Activated CD8-positive, alpha-beta T cell treated with anti-CD3 and anti-CD28 coated beads, Interleukin-2, amount 10 ng/mL, durations not matched to agents 7 days and 5 days (primary cell): Measurements from ENCODE around the gene TK1. TPM values are rescaled to one million over a fixed set of nuclear protein-coding genes. Genes with fewer than 3 reads are reported as not detected.

Experiments used
- ATAC-seq: fragments of 150-1000 bp; cut with Tn5 transposase; one replicate; pipeline ENCODE4 v1.10.0; 2021; ENCODE audit warnings: moderate library complexity
- CTCF ChIA-PET: fragments of 350-600 bp; sonication (Branson Sonifier 250); formaldehyde crosslinking; loops from one replicate; lab custom pipeline; 2021; ENCODE audit warnings: antibody characterized with exemption; lab: Charles Lee
- POLR2A ChIA-PET: fragments of 350-600 bp; sonication (Branson Sonifier 250); formaldehyde crosslinking; loops from one replicate; lab custom pipeline; 2021; ENCODE audit warnings: antibody characterized with exemption; lab: Charles Lee
- DNase-seq: peaks from one replicate; pipeline ENCODE4 v3.0.0-alpha.2; 2020
- H3K27ac Mint-ChIP-seq: one replicate; pipeline ENCODE4 v1.8.0; 2021; ENCODE audit warnings: mild to moderate bottlenecking, mixed read lengths
- H3K27me3 Mint-ChIP-seq: one replicate; pipeline ENCODE4 v1.8.0; 2021; ENCODE audit warnings: low read depth, mixed read lengths
- H3K36me3 Mint-ChIP-seq: one replicate; pipeline ENCODE4 v1.8.0; 2021; ENCODE audit warnings: low read depth, mixed read lengths
- H3K4me1 Mint-ChIP-seq: one replicate; pipeline ENCODE4 v1.8.0; 2021; ENCODE audit warnings: low read depth, mixed read lengths
- H3K4me3 Mint-ChIP-seq: one replicate; pipeline ENCODE4 v1.8.0; 2021; ENCODE audit warnings: mild to moderate bottlenecking, mixed read lengths
- H3K9me3 Mint-ChIP-seq: one replicate; pipeline ENCODE4 v1.8.0; 2022; ENCODE audit warnings: mixed read lengths; ENCODE audit not compliant: insufficient read depth
- total RNA-seq, 2 experiments: library from RNA; stranded (reverse); gene quantifications; one replicate each; pipeline ENCODE4 v1.2.3, GENCODE V29; 2021

TK1 gene
- total RNA-seq, 2 experiments from 2014 or later, result 139 to 142 TPM

DNA sequence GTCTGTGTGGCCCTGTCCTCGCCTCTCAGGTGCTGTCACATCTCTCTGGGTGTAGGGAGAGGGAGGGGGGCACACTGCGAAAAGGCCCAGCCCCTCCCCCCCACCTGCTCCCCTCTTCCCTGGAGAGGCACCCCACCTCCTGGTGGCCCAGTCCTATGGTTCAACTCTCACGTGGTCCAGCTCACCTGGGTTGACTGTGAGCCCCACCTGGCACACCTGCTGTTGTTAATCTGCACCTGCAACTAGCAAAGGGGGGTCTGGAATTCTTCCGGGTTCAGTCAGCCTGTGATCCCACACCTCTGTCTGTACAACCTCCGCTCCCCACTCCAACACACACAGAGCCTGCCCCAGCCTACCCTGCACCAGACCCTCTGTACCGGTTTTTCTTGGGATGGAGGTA lies 20.4 kb downstream of the TK1 start:
- Mint-ChIP-seq H3K4me3 (no peak overlapping the region), H3K27ac (no peak overlapping the region), H3K27me3 (no peaks in the 10 kb centered on the region), H3K4me1 (peaks cover 22% of the 10 kb centered on the region), H3K36me3 (no peaks in the 10 kb centered on the region), H3K9me3 (no peaks in the 10 kb centered on the region)
- ChIA-PET CTCF (no interaction called here), POLR2A (no interaction called here)
- DNase-seq (no peak), ATAC-seq (no peak)

DNA sequence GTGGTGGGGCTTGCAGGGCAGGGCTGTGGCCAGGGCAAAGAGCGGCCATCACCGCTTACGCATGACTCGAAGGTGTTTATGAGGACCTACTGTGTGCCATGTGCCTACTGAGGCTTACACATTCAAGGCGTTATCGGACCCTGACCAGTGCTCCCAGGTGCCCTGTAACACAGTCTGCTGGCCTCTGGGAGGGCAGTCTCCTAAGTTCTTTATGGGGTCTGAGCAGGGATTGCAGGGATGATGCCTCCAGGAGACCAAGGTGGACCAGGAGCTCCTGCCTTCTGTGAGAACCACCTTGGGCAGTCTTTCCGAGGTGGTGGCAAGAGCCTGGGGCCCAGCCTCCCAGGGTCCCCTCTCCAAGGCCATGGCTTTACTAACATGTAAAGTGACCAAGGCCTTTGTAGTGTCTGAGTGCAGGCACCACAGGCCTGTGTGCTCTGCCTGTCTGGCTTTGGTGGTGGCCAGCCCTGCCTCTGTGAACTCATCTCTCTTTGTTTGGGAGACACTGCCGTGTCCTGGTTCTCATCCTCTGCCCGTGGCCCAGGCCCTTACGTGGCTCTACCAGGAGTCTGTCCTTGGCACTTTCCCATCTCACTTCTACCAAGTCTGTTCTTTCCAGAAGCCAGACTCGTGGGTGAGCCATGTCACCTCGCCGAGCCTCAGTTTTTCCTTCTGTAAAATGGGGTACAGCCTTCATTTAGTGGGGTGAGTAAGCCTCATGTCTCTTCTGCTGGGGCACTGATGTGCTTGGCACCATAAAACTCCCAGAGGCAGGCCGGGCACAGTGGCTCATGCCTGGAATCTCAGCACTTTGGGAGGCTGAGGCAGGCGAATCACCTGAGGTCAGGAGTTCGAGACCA lies 21.9 kb downstream of the TK1 start:
- Mint-ChIP-seq H3K36me3 (no peaks in the 10 kb centered on the region), H3K27me3 (no peaks in the 10 kb centered on the region), H3K9me3 (no peaks in the 10 kb centered on the region), H3K4me1 (peaks cover 9% of the 10 kb centered on the region), H3K4me3 (no peak overlapping the region), H3K27ac (no peak overlapping the region)
- ChIA-PET CTCF (interaction anchor here (1.4 kb wide), 1 partner anchor 31 kb away, joined by 3 read pairs; no protein-coding TSS in a partner anchor), POLR2A (interaction anchor here (0.9 to 1.0 kb wide), 2 partner anchors 19 to 37 kb away, joined by 3 to 4 read pairs; no protein-coding TSS in a partner anchor)
- no peak for DNase-seq
- no peak for ATAC-seq

DNA sequence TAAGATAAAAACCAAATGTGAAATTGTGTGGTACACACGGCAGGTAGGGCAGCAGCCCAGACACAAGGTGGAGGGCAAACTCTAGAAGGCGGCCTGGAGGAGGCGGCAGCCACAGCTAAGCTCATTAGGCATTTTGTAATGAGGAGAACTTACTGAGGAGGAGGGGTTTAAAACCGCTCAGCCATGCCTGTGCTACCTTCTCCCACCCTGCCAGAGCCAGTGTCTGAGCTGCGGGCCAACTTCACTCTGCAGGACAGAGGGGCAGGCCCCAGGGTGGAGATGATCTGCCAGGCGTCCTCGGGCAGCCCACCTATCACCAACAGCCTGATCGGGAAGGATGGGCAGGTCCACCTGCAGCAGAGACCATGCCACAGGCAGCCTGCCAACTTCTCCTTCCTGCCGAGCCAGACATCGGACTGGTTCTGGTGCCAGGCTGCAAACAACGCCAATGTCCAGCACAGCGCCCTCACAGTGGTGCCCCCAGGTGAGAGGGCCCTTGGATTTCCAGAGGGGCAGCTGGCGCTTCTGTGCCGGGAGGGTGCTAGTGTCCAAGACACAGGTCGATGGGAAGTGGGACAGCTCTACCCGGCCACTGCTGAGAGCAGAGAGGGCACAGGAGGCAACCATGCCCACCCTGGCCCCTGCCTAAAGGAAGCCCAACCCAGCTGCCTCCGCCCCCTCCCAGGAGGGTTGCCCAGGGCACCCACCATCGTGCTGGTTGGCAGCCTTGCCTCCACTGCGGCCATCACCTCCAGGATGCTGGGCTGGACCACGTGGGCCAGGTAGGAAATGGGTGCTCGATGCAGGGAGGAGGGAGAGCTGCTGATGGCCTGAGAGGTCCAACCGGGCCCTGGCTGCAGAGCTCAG lies 22.7 kb downstream of the TK1 start:
- Mint-ChIP-seq H3K4me1 (peaks cover 2% of the 10 kb centered on the region), H3K4me3 (no peak overlapping the region), H3K9me3 (no peaks in the 10 kb centered on the region), H3K36me3 (no peaks in the 10 kb centered on the region), H3K27ac (no peak overlapping the region), H3K27me3 (no peaks in the 10 kb centered on the region)
- ChIA-PET POLR2A (interaction anchor here (0.9 to 1.0 kb wide), 2 partner anchors 20 to 36 kb away, joined by 3 to 4 read pairs; no protein-coding TSS in a partner anchor), CTCF (interaction anchor here (1.0 to 1.4 kb wide), 2 partner anchors 27 to 30 kb away, joined by 3 read pairs; no protein-coding TSS in a partner anchor)
- DNase-seq (no peak), ATAC-seq (no peak)

DNA sequence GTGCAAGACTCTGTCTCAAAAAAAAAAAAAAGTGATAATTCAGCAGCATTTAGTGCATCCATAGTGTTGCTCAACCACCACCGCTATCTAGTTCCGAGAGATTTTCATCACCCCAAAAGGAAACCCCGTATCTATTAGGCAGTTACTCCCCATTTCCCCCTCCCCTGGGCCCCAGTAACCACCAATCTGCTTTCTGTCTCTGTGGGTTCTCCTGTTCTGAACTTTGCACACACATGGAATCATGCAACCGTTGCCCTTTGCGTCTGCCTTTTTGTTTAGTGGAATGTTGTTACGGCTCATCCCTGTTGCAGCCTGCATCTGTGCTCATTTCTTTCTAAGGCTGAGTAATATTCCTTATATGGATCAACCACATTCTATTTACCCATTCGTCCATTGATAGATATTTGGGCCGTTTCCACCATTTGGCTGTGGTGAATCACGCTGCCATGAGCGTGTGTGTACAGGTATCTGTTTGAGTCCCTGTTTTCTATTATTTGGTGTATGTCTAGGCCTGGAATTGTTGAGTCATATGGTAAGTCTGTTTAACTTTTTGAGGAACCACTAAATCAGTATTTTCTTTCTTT lies 27.2 kb downstream of the TK1 start:
- Mint-ChIP-seq H3K27ac (no peak overlapping the region), H3K27me3 (no peaks in the 10 kb centered on the region), H3K4me3 (no peak overlapping the region), H3K4me1 (peaks cover 8% of the 10 kb centered on the region), H3K9me3 (no peaks in the 10 kb centered on the region), H3K36me3 (no peaks in the 10 kb centered on the region)
- ATAC-seq (no peak), DNase-seq (no peak)
- ChIA-PET POLR2A (no interaction called here), CTCF (no interaction called here)

DNA sequence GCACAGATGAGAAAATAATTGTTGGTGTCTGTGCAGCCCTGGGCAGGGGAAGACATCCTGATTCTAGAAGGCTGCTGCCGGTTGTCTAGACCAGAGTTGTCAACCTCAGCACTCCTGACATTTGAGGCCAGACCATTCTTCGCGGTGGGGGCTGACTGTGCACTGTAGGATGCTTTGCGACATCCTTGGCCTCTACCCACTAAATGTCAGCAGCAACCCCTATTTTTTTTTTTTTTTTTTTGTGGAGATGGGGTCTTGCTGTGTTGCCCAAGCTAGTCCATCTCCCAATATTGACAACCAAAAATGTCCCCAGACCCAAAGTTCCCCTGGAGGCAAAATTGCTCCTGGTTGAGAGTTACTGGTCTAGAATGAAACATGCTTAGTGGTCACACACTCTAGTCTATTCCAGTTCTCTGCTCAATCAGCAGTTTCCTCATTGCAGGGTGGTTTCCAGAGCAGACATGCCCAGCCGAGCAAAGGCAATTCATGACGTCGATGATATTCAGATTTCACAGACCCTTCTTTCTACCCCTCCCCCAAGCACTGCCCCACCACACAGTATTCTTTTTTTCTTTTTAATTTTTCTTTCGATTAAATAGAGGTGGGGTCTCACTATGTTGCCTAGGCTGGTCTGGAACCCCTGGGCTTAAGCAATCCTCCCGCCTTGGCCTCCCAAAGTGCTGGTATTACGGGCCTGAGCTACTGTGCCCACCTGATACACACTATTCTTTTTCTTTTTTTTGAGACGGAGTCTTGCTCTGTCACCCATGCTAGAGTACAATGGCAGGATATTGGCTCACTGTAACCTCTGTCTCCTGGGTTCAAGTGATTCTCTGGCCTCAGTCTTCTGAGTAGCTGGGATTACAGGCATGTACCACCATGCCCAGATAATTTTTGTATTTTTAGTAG lies 31.7 kb downstream of the TK1 start:
- H3K4me1 Mint-ChIP-seq, result peaks cover 8% of the 10 kb centered on the region
- no peaks in the 10 kb centered on the region for H3K9me3 Mint-ChIP-seq
- CTCF ChIA-PET, result no interaction called here
- H3K27ac Mint-ChIP-seq, result no peak overlapping the region
- no peaks in the 10 kb centered on the region for H3K27me3 Mint-ChIP-seq
- ATAC-seq, result peak; percentile 42
- no peak overlapping the region for H3K4me3 Mint-ChIP-seq
- POLR2A ChIA-PET, result no interaction called here
- no peak for DNase-seq
- no peaks in the 10 kb centered on the region for H3K36me3 Mint-ChIP-seq

DNA sequence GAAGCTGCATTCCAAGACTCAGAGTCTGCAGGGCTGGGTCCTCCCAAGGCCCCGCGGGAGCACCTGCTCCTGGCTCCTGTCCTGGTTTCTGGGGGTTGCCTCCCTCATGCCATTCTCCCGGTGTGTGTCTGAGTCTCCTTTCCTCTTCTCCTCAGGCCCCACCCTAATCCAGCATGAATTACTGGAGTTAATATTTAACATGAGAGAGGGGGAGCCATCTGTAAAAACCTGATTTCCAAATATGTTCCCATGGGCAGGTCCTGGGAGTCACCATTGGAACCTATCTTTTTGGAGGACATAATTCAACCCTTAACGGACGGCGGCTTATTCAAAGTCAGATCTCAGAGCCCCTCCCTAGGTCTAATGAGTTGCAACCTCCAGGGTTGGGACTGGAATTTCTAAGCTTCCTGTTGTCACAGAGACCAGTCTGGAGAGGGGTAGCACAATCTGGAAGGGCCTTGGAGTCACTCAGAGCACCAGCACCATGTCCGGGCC lies 35.3 kb downstream of the TK1 start:
- Mint-ChIP-seq H3K36me3 (no peaks in the 10 kb centered on the region), H3K9me3 (no peaks in the 10 kb centered on the region), H3K4me1 (peaks cover 19% of the 10 kb centered on the region), H3K27me3 (no peaks in the 10 kb centered on the region), H3K4me3 (no peak overlapping the region), H3K27ac (no peak overlapping the region)
- no peak for DNase-seq
- POLR2A ChIA-PET, result no interaction called here
- no peak for ATAC-seq
- CTCF ChIA-PET, result interaction anchor here (0.9 to 2.6 kb wide), 2 partner anchors 14 to 66 kb away, joined by 3 to 5 read pairs; no protein-coding TSS in a partner anchor

DNA sequence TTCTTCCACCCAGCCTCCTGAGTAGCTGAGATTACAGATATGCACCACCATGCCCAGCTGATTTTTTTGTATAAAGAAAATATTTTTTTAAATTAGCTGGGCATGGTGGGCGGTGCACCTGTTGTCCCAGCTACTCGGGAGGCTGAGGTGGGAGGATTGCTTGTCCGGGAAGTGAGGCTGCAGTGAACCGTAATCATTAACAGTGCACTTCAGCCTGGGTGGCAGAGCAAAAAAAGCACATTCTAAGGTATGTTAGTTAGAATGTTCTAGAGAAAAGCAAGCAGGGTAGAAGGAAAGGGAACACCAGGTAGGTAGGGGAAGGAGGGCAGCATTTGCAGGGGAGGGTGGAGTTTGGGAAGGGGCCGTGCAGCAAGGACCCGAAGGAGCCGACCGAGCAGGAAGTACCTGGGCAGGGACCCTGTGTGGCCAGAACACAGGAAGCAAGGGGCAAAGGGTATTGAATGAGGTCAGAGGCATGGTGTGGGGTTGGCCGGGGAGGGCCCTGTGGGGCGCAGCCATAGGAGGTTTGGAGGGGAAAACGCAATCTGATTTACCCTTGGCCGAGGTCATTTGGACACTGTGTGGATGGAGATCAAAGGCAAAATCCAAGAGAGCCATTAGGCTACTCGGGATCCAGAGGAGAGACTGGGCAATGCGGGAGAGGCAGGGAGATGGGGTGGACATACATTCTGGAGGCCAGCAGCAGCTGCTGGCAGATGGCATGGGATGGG lies 38.4 kb downstream of the TK1 start:
- no peaks in the 10 kb centered on the region for H3K9me3 Mint-ChIP-seq
- CTCF ChIA-PET, result interaction anchor here (0.7 to 1.3 kb wide), 3 partner anchors 8 to 28 kb away, joined by 3 to 4 read pairs (median 3); no protein-coding TSS in a partner anchor
- H3K36me3 Mint-ChIP-seq, result no peaks in the 10 kb centered on the region
- DNase-seq, result no peak
- no peak overlapping the region for H3K27ac Mint-ChIP-seq
- H3K27me3 Mint-ChIP-seq, result no peaks in the 10 kb centered on the region
- no peak for ATAC-seq
- no peak overlapping the region for H3K4me3 Mint-ChIP-seq
- peaks cover 10% of the 10 kb centered on the region for H3K4me1 Mint-ChIP-seq
- POLR2A ChIA-PET, result no interaction called here

DNA sequence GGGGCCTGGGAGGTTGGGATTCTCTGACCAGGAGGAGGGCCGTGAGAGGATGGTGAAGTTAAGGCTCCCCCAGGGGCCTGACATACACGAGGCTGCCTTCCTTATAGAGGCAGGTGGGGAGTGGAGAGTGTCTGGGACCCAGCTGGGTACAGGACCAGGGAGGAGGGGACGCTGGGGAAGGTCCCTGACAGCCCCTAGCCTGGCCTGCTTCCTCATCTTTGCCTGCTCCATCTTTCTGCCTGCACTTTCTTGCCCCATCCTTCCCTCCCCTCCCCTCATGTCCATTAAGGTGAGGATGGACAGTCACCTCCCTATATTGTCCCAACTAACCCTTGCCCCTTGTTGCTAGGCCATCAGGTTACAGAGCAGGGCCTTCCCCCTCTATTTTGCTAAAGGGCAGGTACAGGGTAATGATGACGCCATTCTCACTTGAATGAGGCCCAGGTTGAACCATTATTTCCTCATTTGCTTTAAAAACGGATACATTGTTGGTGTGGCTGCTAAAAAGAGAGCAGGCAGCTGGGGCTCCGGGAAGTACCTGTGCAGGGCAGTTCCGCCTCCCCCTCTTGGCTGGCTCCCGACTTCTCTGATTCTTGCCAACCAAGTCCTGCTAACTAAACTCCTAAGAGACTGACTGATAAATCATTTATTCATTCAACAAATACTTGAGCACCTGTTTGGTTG lies 39.4 kb downstream of the TK1 start:
- POLR2A ChIA-PET, result no interaction called here
- no peak for ATAC-seq
- H3K4me3 Mint-ChIP-seq, result no peak overlapping the region

DNA sequence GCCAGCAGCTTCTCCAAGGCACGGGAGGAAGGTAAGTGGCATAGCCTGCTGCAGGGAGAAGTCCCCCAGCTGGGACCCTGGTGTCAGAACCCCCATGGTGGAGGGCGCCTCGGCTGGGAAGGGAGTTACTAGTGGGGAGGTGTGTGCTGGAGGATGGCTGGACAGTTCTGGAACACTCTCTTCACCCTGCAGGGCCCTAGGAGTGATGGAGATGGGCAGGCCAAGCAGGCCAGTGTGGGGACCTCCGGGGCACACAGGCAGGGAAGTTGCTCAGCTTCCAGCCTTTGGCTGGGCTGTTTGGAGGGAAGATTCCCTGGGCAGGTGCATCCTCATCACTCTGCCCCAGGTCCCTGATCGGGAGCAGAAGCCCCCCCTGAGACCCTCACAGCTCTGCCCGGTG lies 40.0 kb downstream of the TK1 start:
- no peak overlapping the region for H3K27ac Mint-ChIP-seq
- H3K9me3 Mint-ChIP-seq, result no peaks in the 10 kb centered on the region
- ChIA-PET POLR2A (no interaction called here), CTCF (no interaction called here)
- DNase-seq (no peak), ATAC-seq (no peak)
- no peaks in the 10 kb centered on the region for H3K27me3 Mint-ChIP-seq
- H3K36me3 Mint-ChIP-seq, result peaks cover 8% of the 10 kb centered on the region
- no peak overlapping the region for H3K4me3 Mint-ChIP-seq
- peaks cover 23% of the 10 kb centered on the region for H3K4me1 Mint-ChIP-seq

More for the DNA sequence above, 39.4 kb downstream of the TK1 start:
- H3K4me1 Mint-ChIP-seq, result peaks cover 18% of the 10 kb centered on the region
- H3K27me3 Mint-ChIP-seq, result no peaks in the 10 kb centered on the region
- H3K27ac Mint-ChIP-seq, result no peak overlapping the region
- no peak for DNase-seq
- H3K9me3 Mint-ChIP-seq, result no peaks in the 10 kb centered on the region
- CTCF ChIA-PET, result interaction anchor here (0.7 to 1.3 kb wide), 3 partner anchors 7 to 28 kb away, joined by 3 to 4 read pairs (median 3); no protein-coding TSS in a partner anchor
- H3K36me3 Mint-ChIP-seq, result peaks cover 6% of the 10 kb centered on the region

DNA sequence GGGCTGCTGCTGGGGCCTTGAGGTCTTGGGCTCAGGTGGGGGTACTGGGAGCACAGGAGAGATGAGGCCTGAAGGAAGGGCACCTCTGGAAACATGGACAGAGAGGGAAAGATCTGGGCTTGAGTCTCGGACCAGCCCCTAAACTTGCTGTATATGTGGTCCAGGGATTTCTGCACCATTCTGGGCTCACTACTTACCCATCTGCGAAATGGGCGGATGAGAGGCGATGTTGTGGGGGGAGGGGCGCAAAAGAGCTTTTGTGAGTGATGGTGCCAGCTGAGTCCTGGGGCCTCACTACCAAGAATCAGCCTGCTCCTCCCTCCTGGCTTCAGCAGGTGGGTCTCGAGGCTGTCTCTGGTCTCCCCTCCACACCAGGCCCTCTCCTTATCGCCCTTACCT lies 40.4 kb downstream of the TK1 start:
- Mint-ChIP-seq H3K4me1 (peaks cover 27% of the 10 kb centered on the region), H3K36me3 (peaks cover 12% of the 10 kb centered on the region), H3K27ac (no peak overlapping the region), H3K4me3 (no peak overlapping the region), H3K9me3 (no peaks in the 10 kb centered on the region), H3K27me3 (no peaks in the 10 kb centered on the region)
- no peak for ATAC-seq
- POLR2A ChIA-PET, result no interaction called here
- CTCF ChIA-PET, result no interaction called here
- DNase-seq, result no peak
